GM18873 (cell line): Measurements from ENCODE around the gene LIN9.

Experiments
- ATAC-seq: cut with Tn5 transposase; IDR thresholded peaks from one replicate; pipeline ENCODE4 v1.9.1; 2021; ENCODE audit warnings: mild to moderate bottlenecking, moderate library complexity, moderate number of reproducible peaks; ENCODE audit not compliant: unreplicated experiment, low FRiP score

LIN9 gene

DNA sequence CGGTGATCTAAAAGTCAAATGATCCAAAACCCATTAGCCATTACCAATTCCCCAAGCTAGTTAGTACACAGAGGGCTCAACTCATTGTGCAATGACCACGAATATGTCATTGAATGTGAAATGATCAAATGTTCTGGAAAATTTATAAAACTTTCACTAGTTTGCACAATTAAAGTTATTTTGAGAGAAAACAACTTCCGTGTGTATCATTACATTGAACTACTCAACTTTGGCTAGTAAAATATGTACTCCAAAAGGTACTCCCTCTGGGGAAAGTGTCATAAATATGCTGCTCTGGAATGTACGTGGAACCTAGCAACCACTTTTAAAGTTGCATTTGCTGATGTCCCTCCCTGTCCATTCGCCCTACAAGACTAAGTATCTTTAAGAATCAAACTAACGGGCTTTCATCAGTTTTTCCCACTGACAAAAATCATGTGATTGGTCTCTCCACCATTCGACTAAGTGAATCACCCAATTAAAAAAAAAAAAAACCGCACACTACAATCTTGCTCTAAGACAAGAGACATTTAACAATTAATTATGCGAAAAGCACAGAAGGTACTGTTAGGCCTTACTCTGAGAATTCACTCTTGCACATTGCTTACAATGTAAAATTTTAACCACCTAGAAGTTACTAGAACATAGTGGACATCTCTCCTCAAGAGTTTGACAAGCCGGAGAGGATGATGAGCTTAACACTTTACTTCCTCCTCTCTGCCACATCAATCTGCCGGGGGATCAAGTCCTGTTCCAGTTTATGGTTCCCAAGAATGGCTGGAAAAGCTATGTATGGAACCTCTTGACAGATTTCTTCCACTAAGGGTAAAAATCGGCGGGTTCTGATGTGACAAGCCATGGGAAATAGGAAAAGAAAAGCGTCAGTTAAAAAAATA lies 123.6 kb downstream of the LIN9 start:
- ATAC-seq: no peak

DNA sequence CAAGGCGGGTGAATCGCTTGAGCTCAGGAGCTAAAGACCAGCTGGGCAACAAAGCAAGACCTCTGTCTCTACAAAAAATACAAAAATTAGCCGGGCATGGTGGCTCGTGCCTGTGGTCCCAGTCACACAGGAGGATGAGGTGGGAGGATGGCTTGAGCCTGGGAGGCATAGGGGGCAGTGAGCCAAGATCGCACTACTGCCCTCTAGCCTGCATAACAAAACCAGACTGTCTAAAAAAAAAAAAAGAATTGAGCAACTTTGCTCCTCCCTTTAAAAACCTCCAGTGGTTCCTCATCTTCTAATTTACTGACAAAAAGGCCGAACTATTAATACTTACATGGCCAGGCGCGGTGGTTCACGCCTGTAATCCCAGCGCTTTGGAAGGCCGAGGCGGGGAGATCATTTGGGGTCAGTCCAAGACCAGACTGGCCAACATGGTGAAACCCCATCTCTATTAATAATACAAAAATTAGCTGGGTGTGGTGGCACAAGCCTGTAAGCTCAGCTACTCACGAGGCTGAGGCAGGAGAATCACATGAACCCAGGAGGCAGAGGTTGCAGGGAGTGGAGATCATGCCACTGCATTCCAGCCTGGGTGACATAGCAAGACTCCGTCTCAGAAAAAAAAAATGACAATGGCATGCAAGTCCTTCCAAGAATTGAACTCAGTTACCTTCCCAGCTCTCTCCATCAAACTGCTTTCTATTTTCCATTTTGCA lies 126.8 kb downstream of the LIN9 start:
- no peak for ATAC-seq
